SU-DHL-6 (cell line): ENCODE results near the gene RASD1.
A peak's percentile ranks its signal among the peaks of the same experiment; 100 is the strongest.

Source experiments
- H2AFZ ChIP-seq: fragments of 200-600 bp; sonication (generic); 2 replicates; pipeline ENCODE4 v1.6.1; 2014; ENCODE audit warnings: low read depth, mild to moderate bottlenecking, moderate library complexity, mixed read lengths, antibody characterized with exemption, low read length; ENCODE audit not compliant: severe bottlenecking
- H3F3A ChIP-seq: fragments of 200-600 bp; shearing (Covaris generic); 2 replicates; pipeline ENCODE4 v1.6.0; 2016; ENCODE audit warnings: antibody characterized with exemption, mild to moderate bottlenecking; ENCODE audit not compliant: insufficient read depth
- H3K27ac ChIP-seq: fragments of 200-600 bp; sonication (generic); 2 replicates; pipeline ENCODE4 v1.5.1; 2016; ENCODE audit warnings: low read depth, mild to moderate bottlenecking, low read length, moderate library complexity, mixed read lengths
- H3K27me3 ChIP-seq: fragments of 200-600 bp; sonication (generic), shearing (Covaris generic); 2 replicates; pipeline ENCODE4 v1.6.0; 2014; ENCODE audit warnings: mild to moderate bottlenecking, low read length
- H3K36me3 ChIP-seq: fragments of 200-600 bp; sonication (generic); 2 replicates; pipeline ENCODE4 v1.6.1; 2014; ENCODE audit warnings: mild to moderate bottlenecking, low read length, mixed read lengths
- H3K4me2 ChIP-seq: fragments of 300-600, 200-600 bp; shearing (Covaris generic), sonication (generic); 2 replicates; pipeline ENCODE4 v1.6.0; 2014; ENCODE audit warnings: low read length, low read depth, mild to moderate bottlenecking; ENCODE audit not compliant: poor library complexity, severe bottlenecking
- H3K4me3 ChIP-seq: fragments of 200-600 bp; sonication (generic); 2 replicates; pipeline ENCODE4 v1.5.1; 2014; ENCODE audit warnings: antibody characterized with exemption, low read length, mild to moderate bottlenecking, mixed read lengths; ENCODE audit not compliant: insufficient read depth, poor library complexity, severe bottlenecking
- H3K79me2 ChIP-seq: fragments of 200-600 bp; sonication (generic); 2 replicates; pipeline ENCODE4 v1.6.1; 2014; ENCODE audit warnings: mild to moderate bottlenecking, low read length, moderate library complexity; ENCODE audit not compliant: insufficient read depth
- H3K9ac ChIP-seq: fragments of 200-600 bp; sonication (generic); 2 replicates; pipeline ENCODE4 v1.7.0; 2014; ENCODE audit warnings: mild to moderate bottlenecking, low read length
- H3K9me2 ChIP-seq: fragments of 200-600 bp; sonication (generic); replicated peaks from 2 replicates; pipeline ENCODE4 v1.6.1; 2014; ENCODE audit warnings: low read length; ENCODE audit not compliant: insufficient read depth
- H3K9me3 ChIP-seq: fragments of 200-600 bp; sonication (generic); 2 replicates; pipeline ENCODE4 v1.6.1; 2014; ENCODE audit warnings: low read length, mixed read lengths; ENCODE audit not compliant: insufficient read depth
- H4K20me1 ChIP-seq: fragments of 200-600 bp; sonication (generic); 2 replicates; pipeline ENCODE4 v1.6.1; 2014; ENCODE audit warnings: low read depth, mild to moderate bottlenecking, antibody characterized with exemption, low read length, moderate library complexity, mixed read lengths
- EZH2phosphoT487 ChIP-seq: fragments of 200-600 bp; sonication (generic), shearing (Covaris generic); conservative IDR thresholded peaks from 2 replicates; pipeline ENCODE4 v1.6.1; 2018; ENCODE audit warnings: mild to moderate bottlenecking, antibody characterized with exemption, low read length, moderate library complexity, mixed read lengths
- TF ChIP-seq, protein P1 (sequence below): fragments of 200-600 bp; sonication (generic); IDR thresholded peaks from one replicate; pipeline ENCODE4 v1.5.1; 2017; ENCODE audit warnings: antibody characterized with exemption, mild to moderate bottlenecking, low read length, moderate library complexity; ENCODE audit not compliant: insufficient read depth, poor library complexity, severe bottlenecking

The RASD1 gene

DNA sequence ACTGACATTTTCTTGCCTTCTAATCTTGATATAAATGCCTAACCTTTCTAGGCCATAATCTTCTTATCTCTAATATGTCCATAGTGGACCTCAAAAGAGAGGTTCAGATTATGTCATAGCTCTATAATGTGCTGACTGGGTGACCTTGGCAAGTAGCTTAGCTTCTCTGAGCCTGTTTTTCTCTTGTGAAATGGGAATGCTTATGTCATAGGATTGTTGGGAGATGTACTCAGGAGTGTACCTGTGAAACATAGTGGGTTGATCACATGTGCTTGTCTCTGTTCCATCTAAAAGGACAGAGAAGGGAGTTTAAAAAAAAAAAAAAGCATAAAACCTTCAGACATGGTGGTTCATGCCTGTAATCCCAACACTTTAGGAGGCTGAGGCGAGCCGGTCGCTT, 17.0 kb downstream of the RASD1 start:
- peaks cover 2% of the 10 kb centered on the region; the same call in 1 of the 2 replicates for H3F3A ChIP-seq
- no peaks in the 10 kb centered on the region for H3K27me3 ChIP-seq
- H2AFZ ChIP-seq = no peak overlapping the region
- H3K9me2 ChIP-seq = no peaks in the 10 kb centered on the region
- peak overlapping the region; percentile 4 for H3K4me2 ChIP-seq
- TF ChIP-seq, protein P1, sequence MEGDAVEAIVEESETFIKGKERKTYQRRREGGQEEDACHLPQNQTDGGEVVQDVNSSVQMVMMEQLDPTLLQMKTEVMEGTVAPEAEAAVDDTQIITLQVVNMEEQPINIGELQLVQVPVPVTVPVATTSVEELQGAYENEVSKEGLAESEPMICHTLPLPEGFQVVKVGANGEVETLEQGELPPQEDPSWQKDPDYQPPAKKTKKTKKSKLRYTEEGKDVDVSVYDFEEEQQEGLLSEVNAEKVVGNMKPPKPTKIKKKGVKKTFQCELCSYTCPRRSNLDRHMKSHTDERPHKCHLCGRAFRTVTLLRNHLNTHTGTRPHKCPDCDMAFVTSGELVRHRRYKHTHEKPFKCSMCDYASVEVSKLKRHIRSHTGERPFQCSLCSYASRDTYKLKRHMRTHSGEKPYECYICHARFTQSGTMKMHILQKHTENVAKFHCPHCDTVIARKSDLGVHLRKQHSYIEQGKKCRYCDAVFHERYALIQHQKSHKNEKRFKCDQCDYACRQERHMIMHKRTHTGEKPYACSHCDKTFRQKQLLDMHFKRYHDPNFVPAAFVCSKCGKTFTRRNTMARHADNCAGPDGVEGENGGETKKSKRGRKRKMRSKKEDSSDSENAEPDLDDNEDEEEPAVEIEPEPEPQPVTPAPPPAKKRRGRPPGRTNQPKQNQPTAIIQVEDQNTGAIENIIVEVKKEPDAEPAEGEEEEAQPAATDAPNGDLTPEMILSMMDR = no peak
- no peak for TF ChIP-seq EZH2phosphoT487
- H3K4me3 ChIP-seq = no peak overlapping the region
- H3K27ac ChIP-seq = no peak overlapping the region
- H3K9ac ChIP-seq = no peak overlapping the region
- H3K9me3 ChIP-seq = no peaks in the 10 kb centered on the region
- no peaks in the 10 kb centered on the region for H3K36me3 ChIP-seq
- H4K20me1 ChIP-seq = peaks cover 4% of the 10 kb centered on the region; the same call in 1 of the 2 replicates
- H3K79me2 ChIP-seq = peaks cover 66% of the 10 kb centered on the region

GRCh38 chr17:17476865-17477467, 19.2 kb downstream of the RASD1 start, which contains the start of gene MED9:
TSS of gene MED9 (plus strand) at chr17:17477000. CDS start at chr17:17477042, 42 bp downstream.
- Histone ChIP-seq H4K20me1 (no peaks in the 10 kb centered on the region), H3K27me3 (no peaks in the 10 kb centered on the region), H3K79me2 (peaks cover 48% of the 10 kb centered on the region), H2AFZ (peak within 1 kb of the TSS; percentile 76), H3K9me3 (no peaks in the 10 kb centered on the region), H3K27ac (peak within 1 kb of the TSS; percentile 11), H3K4me3 (peak within 1 kb of the TSS; percentile 71), H3K36me3 (no peaks in the 10 kb centered on the region), H3K4me2 (peak within 1 kb of the TSS; percentile 84), H3K9ac (peak within 1 kb of the TSS; percentile 70), H3F3A (peaks cover 2% of the 10 kb centered on the region; the same call in 1 of the 2 replicates), H3K9me2 (no peaks in the 10 kb centered on the region)
- no peak for TF ChIP-seq EZH2phosphoT487
- TF ChIP-seq, protein P1 = no peak

DNA sequence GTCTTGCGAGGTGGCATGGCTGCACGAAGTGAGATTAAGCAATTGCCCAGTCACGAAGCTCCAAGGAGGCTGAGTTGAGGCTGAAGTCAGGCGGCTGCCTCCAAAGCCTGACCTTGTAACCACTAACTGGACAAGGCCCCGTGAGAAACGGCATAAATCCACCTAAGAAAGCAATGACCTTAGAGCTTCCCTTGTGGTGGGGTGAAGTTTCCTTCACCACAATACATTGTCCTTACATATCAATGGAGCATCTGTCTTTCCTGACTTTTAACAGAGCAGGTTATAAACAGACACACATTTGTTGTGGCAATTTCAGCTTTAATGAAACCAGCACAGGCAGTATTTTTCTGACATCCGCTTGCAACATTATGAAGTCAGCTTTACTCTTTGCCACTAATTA, 21.9 kb downstream of the RASD1 start:
- Histone ChIP-seq H3K79me2 (peaks cover 22% of the 10 kb centered on the region), H3K4me3 (no peak overlapping the region), H4K20me1 (no peaks in the 10 kb centered on the region), H3K9me3 (no peaks in the 10 kb centered on the region), H3K9ac (no peak overlapping the region), H3K36me3 (no peaks in the 10 kb centered on the region), H3K9me2 (no peaks in the 10 kb centered on the region), H3K4me2 (no peak overlapping the region), H2AFZ (no peak overlapping the region), H3K27ac (no peak overlapping the region), H3K27me3 (no peaks in the 10 kb centered on the region), H3F3A (no peaks in the 10 kb centered on the region)
- TF ChIP-seq, protein P1 = no peak
- TF ChIP-seq EZH2phosphoT487 = no peak
